ENCODE data around the gene HS2ST1. TPM values are rescaled to one million over a fixed set of nuclear protein-coding genes. Genes with fewer than 3 reads are reported as not detected.
A peak's percentile ranks its signal among the peaks of the same experiment; 100 is the strongest.
"Not testable (repeated sequence)": the region's sequence is repeated elsewhere in the genome, so short reads cannot be mapped to it uniquely, and the experiment has no call there.

Gene HS2ST1
- 14.8 and 17.6 TPM in 2 replicates for total RNA-seq (2014; rRNA removed; shearing (Covaris generic))

DNA sequence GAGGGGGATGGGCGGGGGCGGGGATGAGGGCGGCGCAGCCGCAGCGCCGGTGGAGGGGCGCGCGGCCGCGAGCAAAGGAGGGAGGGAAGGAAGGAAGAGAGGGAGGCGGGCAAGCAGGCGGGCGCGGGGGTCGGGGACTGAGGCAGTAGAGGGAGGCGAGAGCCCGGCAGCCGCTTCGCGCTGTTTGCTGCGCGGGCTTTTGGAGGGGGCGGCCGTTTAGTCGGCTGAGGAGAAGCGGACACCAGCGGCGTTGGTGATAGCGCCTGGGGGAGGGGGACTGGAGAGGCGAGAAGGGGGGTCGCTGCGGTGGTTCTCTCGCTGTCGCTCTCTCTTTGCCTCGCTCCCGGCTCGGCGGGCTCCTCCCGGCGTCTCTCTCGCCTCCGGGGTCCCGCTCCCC lies at the start of gene HS2ST1:
Gene HS2ST1, plus strand, starts transcription at position 35 of the 397 bp plus-strand sequence.
- no peak for DNase-seq (ENCODE audit: low spot score)

- DNase-seq (ENCODE audit: low spot score), result no peak
These were observed 48.3 kb upstream of the HS2ST1 start for GRCh38 chr1:86865973-86866637.

GRCh38 chr1:86866665-86867064 lies 47.8 kb upstream of the HS2ST1 start:
- DNase-seq (ENCODE audit: low spot score), result no peak

DNA sequence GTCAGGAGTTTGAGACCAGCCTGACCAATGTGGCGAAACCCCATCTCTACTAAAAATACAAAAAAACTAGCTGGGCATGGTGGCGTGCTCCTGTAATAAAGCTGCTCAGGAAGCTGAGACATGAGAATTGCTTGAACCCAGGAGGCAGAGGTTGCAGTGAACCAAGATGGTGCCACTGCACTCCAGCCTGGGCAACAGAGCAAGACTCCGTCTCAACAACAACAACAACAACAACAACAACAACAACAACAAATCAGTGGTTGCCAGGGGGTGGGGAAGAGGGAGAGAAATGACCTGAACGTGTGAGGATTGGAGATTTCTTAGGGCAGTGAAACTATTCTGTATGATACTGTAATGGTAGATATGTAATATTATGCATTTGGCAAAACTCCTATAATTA lies 47.2 kb upstream of the HS2ST1 start:
- not testable (repeated sequence) for DNase-seq (ENCODE audit: low spot score)

DNA sequence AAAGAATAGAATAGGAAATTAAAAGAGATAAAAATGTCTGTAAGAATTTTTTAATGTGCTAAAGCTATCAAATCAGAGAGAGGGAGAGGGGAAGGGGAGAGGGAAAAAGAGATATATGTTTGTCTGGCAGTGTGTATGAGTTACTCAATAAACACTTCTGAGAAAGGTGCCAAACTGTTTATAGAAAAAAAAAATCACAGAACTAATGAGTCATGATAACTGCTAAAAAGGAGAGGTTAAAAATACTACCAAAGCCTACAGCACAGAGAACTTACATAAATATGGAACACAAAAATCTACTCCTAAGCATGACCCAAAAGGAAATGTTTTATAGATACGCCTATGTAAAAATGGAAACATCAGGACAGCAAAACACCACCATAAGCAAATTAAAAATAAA lies 46.0 kb upstream of the HS2ST1 start:
- no peak for DNase-seq (ENCODE audit: low spot score)

GRCh38 chr1:86871001-86871400 lies 43.4 kb upstream of the HS2ST1 start:
- no peak for DNase-seq (ENCODE audit: low spot score)

DNA sequence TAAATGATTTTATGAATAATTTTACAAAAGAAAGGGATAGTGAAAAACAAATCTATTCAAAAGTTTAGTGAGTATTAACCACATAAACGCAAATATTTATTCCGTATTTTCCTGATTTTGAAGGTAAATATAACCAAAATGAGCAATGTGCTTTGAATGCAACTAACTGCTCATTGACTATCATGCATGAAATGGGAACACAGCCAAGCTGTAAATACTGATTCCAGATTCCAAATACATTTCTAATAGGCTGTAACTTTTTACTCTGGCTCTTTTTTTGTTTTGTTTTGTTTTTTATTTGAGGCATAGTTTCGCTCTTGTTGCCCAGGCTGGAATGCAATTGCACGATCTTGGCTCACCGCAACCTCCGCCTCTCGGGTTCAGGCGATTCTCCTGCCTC lies 42.3 kb upstream of the HS2ST1 start:
- no peak for DNase-seq (ENCODE audit: low spot score)

DNA sequence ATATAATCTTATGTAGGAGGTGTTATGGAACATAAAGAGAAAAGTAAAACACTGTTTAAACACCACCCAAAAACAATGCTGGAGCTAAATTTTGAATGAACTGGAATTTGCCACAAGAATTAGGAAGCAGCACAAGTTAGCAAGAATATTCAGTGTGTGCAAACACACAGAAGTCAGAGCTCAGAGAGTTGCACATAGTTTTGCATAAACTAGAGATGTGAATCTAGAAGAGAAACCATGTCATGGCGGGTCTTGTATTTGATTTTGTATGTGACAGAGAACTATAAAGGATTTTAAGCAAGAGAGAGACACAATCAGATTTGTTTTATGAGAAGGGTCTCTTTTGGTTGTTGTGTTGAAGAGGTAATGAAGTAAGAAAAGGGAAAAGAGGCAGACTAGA lies 38.7 kb upstream of the HS2ST1 start:
- DNase-seq (ENCODE audit: low spot score), result no peak

DNA sequence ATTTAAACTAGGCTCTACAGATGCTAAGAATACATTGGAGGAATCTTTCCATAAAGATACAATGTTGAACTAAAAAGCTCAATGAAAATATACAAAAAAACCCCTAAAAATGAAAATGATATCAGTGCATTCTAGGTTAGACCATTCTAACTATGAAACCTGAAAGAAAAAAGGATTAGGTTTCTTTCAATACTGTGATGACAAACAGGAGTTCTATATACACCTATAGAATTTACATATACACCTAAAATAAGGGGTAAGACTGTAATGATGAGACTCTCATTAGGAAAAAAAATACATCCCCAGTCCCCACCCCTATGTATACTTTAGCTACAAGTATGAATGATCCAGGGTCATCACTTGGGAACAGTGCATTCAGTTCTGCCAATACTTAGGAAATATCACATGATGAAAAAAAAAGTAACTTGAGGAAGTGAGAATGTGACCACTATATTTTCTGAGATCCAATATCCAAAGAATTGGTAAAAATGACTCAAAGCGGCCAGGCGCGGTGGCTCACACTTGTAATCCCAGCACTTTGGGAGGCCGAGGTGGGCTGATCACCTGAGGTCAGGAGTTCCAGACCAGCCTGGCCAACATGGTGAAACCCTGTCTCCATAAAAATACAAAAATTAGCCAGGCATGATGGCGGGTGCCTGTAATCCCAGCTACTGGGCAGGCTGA lies 26.8 kb upstream of the HS2ST1 start:
- DNase-seq (ENCODE audit: low spot score), result no peak

DNA sequence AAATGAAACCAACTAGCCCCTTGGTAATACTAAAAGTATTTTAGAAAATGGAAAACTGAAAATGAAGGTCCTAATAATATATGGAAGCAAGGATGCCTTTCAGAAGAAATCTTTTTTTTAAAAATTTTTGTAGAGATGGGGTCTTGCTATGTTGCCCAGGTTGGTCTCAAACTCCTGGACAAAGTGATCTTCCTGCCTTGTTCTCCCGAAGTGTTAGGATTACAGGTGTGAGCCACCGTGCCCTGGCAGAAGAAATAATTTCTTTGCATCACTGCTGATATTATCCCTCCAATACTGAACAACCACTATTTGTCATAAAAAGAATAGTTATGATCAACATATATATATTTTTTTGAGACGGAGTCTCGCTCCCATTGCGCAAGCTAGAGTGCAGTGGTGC lies 26.1 kb upstream of the HS2ST1 start:
- no peak for DNase-seq (ENCODE audit: low spot score)

GRCh38 chr1:86899401-86899800 lies 15.0 kb upstream of the HS2ST1 start:
- not testable (repeated sequence) for DNase-seq (ENCODE audit: low spot score)

DNA sequence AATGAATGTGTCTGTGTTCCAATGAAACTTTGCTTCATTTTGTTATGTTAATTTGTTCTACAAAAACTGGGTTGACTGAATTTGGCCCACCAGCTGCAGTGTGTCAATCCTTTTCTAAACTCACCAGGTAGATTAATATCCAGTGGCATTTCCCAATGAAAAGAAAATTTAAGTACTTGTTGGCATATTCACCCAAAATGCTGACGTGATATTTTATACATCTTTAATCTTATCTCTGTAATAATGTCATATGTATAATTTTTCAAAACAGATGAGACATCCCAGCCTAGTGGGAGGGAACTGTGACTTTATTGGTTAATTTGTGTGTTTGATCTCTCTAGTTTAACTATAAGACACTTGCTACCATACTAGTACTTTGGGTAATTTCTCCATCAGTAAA lies 8.6 kb upstream of the HS2ST1 start:
- DNase-seq (ENCODE audit: low spot score), result no peak

DNA sequence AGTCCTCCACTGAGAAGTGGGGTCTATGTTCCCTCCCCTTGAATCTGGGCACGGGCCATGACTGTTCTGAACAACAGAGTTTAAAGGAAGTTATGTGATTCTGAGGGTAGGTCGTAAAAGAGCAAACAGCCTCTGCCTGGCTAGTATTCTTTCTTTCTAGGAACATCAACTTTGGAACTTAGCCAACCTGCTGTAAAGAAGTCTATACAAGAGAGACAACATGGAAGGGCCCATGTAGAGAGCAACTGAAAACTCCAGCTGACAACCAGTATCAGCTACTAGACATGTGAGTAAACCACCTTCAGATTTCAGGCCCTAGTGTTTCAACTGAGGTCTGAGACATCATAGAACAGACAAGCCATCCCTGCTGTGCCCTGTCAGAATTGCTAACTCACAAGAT lies 8.0 kb upstream of the HS2ST1 start:
- DNase-seq (ENCODE audit: low spot score), result no peak

- DNase-seq (ENCODE audit: low spot score), result no peak
These were observed 2.0 kb upstream of the HS2ST1 start for GRCh38 chr1:86912281-86912900.

- peak; percentile 22 for DNase-seq (ENCODE audit: low spot score)
These were observed 988 bp upstream of the HS2ST1 start for GRCh38 chr1:86913399-86913895.

GRCh38 chr1:86913896-86914600 lies 387 bp upstream of the HS2ST1 start, which contains the start of gene SELENOF:
Gene SELENOF (minus strand): TSS chr1:86914126. CDS start chr1:86914111, 15 bp downstream.
- DNase-seq (ENCODE audit: low spot score), result peak; percentile 98

- DNase-seq (ENCODE audit: low spot score), result peak; percentile 17
These were observed 732 bp downstream of the HS2ST1 start for GRCh38 chr1:86914998-86915736.

DNA sequence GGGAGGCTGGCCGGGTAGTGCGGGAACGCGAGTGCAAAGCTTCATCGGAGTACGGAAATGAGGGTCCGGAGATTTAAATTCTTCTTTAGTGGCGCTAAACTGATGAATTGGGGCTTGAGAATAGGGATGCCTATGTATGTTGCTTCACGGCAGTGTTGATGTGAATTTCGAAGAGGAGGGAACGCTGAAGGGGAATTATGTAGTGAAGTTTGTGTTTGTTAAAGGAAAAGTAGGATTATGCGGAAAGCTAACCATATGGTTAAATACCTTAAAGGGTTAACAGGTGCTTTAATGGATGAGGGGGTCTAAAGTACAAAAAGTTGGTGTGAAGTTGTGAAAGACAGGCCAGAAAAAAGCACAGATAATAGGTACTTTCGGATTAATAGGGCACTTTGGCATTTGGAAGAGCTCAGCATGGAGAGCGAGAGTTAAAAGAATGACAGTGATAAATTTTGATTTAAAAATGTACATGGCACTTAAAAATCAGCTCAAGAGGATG lies 1.4 kb downstream of the HS2ST1 start:
- no peak for DNase-seq (ENCODE audit: low spot score)

DNA sequence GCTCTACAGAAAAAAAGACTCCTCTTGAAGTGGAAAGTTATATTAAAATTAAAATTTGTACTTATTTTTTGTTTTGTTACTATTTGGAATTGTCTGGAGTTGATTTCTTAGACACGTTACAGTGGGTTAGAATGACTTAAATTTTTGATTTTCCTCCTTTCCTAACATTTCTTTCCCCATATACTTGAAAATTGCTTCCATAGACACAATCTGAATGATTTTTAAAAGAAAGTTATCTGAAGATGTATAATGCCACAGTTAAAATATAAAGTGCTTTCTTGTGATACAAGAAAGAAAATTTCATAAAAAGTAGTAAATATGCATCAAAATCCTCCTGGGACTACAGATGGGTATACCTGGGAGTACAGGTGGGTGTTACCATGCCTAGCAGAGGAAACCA lies 2.3 kb downstream of the HS2ST1 start:
- DNase-seq (ENCODE audit: low spot score), result no peak

- DNase-seq (ENCODE audit: low spot score), result no peak
These were observed 8.0 kb downstream of the HS2ST1 start for GRCh38 chr1:86922445-86922844.

DNA sequence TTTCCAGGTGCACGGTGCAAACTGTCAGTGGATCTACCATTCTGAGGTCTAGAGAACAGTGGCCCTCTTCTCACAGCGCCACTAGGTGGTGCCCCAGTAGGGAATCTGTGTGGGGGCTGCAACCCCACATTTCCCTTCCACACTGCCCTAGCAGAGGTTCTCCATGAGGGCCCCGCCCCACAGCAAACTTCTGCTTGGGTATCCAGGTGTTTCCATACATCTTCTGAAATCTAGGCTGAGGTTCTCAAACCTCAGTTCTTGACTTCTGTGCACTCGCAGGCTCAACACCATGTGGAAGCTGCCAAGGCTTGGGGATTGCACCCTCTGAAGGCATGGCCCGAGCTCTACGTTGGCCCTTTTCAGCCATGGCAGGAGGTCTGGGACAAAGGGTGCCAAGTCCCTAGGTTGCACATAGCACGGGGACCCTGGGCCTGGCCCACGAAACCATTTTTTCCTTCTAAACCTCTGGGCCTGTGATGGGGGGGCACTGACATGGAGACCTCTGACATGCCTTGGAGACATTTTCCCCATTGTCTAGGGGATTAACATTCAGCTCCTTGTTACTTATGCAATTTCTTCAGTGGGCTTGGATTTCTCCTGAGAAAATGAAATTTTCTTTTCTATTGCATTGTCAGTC lies 10.0 kb downstream of the HS2ST1 start:
- DNase-seq (ENCODE audit: low spot score), result no peak

Measured in A172 (cell line).